ENCODE data around the gene ELOB. TPM values are rescaled to one million over a fixed set of nuclear protein-coding genes. Genes with fewer than 3 reads are reported as not detected.

The ELOB gene
- total and polyA plus RNA-seq, 4 donors, result 136 to 660 (median 517) TPM

DNA sequence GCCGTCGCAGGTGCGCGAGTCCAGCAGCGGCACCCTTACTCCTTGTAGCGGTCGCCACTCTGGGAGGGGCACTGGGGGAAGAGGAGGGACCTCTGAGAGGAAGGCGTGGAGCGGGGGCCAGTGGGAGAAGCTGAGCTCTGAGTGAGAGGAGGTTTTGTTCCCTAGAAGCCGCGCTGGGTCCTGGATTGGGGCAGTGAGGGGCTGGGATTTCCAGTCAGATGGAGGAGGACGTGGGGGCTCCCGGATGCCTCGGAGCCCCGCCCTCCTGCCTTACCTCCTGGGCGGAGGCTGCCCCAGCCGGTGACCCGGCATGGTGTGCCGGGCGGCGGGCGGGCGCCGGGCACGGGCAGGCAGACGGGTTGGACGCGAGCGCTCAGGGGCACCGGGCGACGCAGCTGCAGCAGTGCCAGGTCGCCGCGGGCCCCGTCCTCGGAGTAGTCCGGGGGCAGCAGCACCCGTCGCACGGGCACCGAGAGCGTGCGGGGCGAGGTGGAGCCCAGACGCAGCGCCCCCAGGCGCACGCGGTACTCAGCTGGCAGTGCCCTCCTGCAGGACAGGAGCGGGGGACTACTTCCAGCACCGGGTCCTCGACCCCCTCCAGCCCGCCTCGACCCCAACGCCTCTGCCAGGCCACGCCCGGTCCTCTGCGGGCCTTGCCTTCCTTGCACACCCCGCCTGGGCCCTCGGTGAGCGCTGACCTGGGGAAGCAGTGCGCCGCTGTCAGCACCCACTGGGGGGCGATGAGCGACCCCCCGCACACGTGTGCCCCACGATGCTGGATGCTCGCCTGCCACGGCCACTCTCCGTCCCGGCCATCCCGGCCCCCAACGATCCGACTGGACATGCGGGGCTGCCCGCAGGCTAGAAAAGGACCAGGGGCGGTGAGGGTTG lies 8.3 kb upstream of the ELOB start:
- Histone ChIP-seq H3K27me3 (ENCODE audit: control insufficient read depth, insufficient read depth, low read length) (peaks cover 35% of the 10 kb centered on the region), H3K36me3 (ENCODE audit: control insufficient read depth, insufficient read depth, low read length) (no peaks in the 10 kb centered on the region), H3K9me3 (ENCODE audit: control insufficient read depth, insufficient read depth, low read length) (no peaks in the 10 kb centered on the region), H3K4me1 (ENCODE audit: control insufficient read depth, insufficient read depth, low read length) (peaks cover 18% of the 10 kb centered on the region), H3K27ac (ENCODE audit: low read depth, low read length) (no peak overlapping the region), H3K4me3 (ENCODE audit: low read depth, low read length) (no peak overlapping the region)
- 18% methylated on average over 79 of the region's 79 CpGs for WGBS (ENCODE audit: insufficient coverage)
- DNase-seq (ENCODE audit: low read depth in 4 of 6, low spot score in 6 of 6), result no peak

- no peak overlapping the region for H3K4me3 ChIP-seq (ENCODE audit: low read depth, low read length)
- H3K36me3 ChIP-seq (ENCODE audit: control insufficient read depth, insufficient read depth, low read length), result no peaks in the 10 kb centered on the region
- no peak overlapping the region for H3K27ac ChIP-seq (ENCODE audit: low read depth, low read length)
- no peaks in the 10 kb centered on the region for H3K9me3 ChIP-seq (ENCODE audit: control insufficient read depth, insufficient read depth, low read length)
- H3K27me3 ChIP-seq (ENCODE audit: control insufficient read depth, insufficient read depth, low read length), result peaks cover 33% of the 10 kb centered on the region
- peaks cover 18% of the 10 kb centered on the region for H3K4me1 ChIP-seq (ENCODE audit: control insufficient read depth, insufficient read depth, low read length)
- no peak for DNase-seq (ENCODE audit: low read depth in 4 of 6, low spot score in 6 of 6)
- WGBS (ENCODE audit: insufficient coverage), result 52% methylated on average over 15 of the region's 15 CpGs
Measured at GRCh38 chr16:2784358-2785100, 7.4 kb upstream of the ELOB start.

- DNase-seq (ENCODE audit: low read depth in 4 of 6, low spot score in 6 of 6), result no peak
- 84% methylated on average over 11 of the region's 15 CpGs for WGBS (ENCODE audit: insufficient coverage)
- no peak overlapping the region for H3K27ac ChIP-seq (ENCODE audit: low read depth, low read length)
- H3K27me3 ChIP-seq (ENCODE audit: control insufficient read depth, insufficient read depth, low read length), result peaks cover 33% of the 10 kb centered on the region
- H3K9me3 ChIP-seq (ENCODE audit: control insufficient read depth, insufficient read depth, low read length), result no peaks in the 10 kb centered on the region
- H3K4me1 ChIP-seq (ENCODE audit: control insufficient read depth, insufficient read depth, low read length), result peaks cover 25% of the 10 kb centered on the region
- no peak overlapping the region for H3K4me3 ChIP-seq (ENCODE audit: low read depth, low read length)
- H3K36me3 ChIP-seq (ENCODE audit: control insufficient read depth, insufficient read depth, low read length), result no peaks in the 10 kb centered on the region
Measured at GRCh38 chr16:2783581-2784357, 6.7 kb upstream of the ELOB start.

GRCh38 chr16:2782583-2783351 lies 5.7 kb upstream of the ELOB start:
- WGBS (ENCODE audit: insufficient coverage), result 82% methylated on average over 18 of the region's 20 CpGs
- H3K4me1 ChIP-seq (ENCODE audit: control insufficient read depth, insufficient read depth, low read length), result peaks cover 33% of the 10 kb centered on the region
- no peak for DNase-seq (ENCODE audit: low read depth in 4 of 6, low spot score in 6 of 6)
- no peak overlapping the region for H3K4me3 ChIP-seq (ENCODE audit: low read depth, low read length)
- H3K27me3 ChIP-seq (ENCODE audit: control insufficient read depth, insufficient read depth, low read length), result peaks cover 31% of the 10 kb centered on the region
- H3K9me3 ChIP-seq (ENCODE audit: control insufficient read depth, insufficient read depth, low read length), result no peaks in the 10 kb centered on the region
- no peak overlapping the region for H3K27ac ChIP-seq (ENCODE audit: low read depth, low read length)
- no peaks in the 10 kb centered on the region for H3K36me3 ChIP-seq (ENCODE audit: control insufficient read depth, insufficient read depth, low read length)

DNA sequence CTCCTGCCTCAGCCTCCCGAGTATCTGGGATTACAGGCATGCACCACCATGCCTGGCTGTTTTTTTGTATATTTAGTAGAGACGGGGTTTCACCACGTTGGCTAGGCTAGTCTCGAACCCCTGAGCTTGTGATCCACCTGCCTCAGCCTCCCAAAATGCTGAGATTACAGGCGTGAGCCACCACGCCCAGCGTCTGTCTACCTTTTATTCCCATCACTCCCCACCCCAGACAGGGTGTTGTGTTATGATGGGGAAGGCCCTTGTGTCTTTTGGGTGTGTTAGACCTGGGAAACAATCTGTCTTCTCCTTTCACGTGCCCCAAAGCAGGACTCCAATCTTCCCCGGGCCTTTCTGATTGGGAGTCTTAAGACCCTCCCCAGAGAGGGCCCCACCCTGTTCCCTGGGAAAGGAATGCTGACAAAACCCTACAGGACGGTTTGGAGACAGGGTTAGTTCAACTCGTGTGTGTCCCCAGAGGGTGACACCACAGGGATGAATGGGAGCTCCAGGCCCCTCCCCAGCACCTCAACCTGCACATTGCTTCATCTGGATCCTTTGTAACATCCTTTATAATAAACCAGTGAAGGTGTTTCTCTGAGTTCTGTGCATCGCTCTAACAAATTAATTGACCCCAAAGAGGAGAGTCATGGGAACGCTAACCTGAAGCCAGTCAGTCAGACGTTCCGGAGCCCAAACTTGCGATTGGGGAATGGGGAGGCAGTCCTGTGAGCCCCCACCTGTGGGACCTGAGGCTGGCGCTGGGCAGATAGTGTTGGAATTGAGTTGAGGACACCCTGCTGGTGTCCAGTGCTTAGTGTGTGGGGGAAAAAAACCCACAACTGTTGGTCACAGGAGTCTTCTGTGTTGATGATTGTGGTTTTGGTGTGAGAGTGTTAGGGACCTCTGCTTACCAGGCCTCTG lies 3.2 kb upstream of the ELOB start:
- 56% methylated on average over 10 of the region's 17 CpGs for WGBS (ENCODE audit: insufficient coverage)
- no peak for DNase-seq (ENCODE audit: low read depth in 4 of 6, low spot score in 6 of 6)

DNA sequence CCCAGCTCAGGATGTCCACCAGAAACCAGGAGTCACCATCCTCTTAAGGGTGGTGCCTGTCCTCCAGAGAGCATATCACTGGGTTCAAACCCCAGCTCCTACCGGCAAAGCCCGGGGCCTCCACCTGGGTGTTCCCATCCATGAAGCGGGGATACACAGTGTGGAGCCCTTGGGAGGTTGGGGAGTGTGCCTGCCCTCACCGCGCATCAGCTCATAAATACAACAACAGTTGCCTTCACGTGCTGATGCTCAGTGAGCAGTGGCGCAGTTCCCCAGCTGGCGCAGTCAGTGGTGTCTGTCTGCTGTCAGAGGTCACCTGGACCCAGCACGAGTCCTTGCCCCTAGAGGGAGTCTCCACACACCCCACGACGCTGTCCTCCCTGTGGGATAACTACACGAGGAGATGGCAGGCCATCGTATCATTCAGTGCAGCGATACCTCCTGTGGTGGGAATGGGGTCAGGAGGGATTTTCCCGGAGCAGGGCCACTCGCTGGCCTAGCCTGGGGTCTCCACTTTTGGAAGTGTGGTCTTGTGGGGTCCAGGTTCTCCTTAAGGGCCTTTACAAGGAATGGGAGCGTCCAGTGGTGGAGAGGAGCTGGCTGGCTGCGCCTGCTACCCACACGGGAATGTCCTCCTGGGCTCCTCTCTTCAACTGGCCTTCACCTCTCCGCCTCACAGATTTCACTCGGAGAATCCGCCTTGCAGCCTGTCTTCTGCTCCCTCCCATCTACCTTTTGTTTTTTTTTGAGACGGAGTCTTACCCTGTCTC lies 2.3 kb upstream of the ELOB start:
- Histone ChIP-seq H3K4me3 (ENCODE audit: low read depth, low read length) (no peak overlapping the region), H3K27me3 (ENCODE audit: control insufficient read depth, insufficient read depth, low read length) (peaks cover 7% of the 10 kb centered on the region), H3K4me1 (ENCODE audit: control insufficient read depth, insufficient read depth, low read length) (peaks cover 38% of the 10 kb centered on the region), H3K27ac (ENCODE audit: low read depth, low read length) (no peak overlapping the region), H3K9me3 (ENCODE audit: control insufficient read depth, insufficient read depth, low read length) (no peaks in the 10 kb centered on the region), H3K36me3 (ENCODE audit: control insufficient read depth, insufficient read depth, low read length) (peaks cover 12% of the 10 kb centered on the region)
- no peak for DNase-seq (ENCODE audit: low read depth in 4 of 6, low spot score in 6 of 6)
- 91% methylated on average over 15 of the region's 23 CpGs for WGBS (ENCODE audit: insufficient coverage)

More for the DNA sequence above, 3.2 kb upstream of the ELOB start:
- H3K4me1 ChIP-seq (ENCODE audit: control insufficient read depth, insufficient read depth, low read length), result peaks cover 37% of the 10 kb centered on the region
- H3K4me3 ChIP-seq (ENCODE audit: low read depth, low read length), result no peak overlapping the region
- H3K27me3 ChIP-seq (ENCODE audit: control insufficient read depth, insufficient read depth, low read length), result peaks cover 16% of the 10 kb centered on the region
- H3K36me3 ChIP-seq (ENCODE audit: control insufficient read depth, insufficient read depth, low read length), result peaks cover 4% of the 10 kb centered on the region
- H3K9me3 ChIP-seq (ENCODE audit: control insufficient read depth, insufficient read depth, low read length), result no peaks in the 10 kb centered on the region
- H3K27ac ChIP-seq (ENCODE audit: low read depth, low read length), result no peak overlapping the region

GRCh38 chr16:2778630-2778958 lies 1.5 kb upstream of the ELOB start:
- WGBS (ENCODE audit: insufficient coverage), result 96% methylated on average over 10 of the region's 12 CpGs
- peak overlapping the region; percentile 89 for H3K4me3 ChIP-seq (ENCODE audit: low read depth, low read length)

More at GRCh38 chr16:2778630-2778958, 1.5 kb upstream of the ELOB start:
- H3K4me1 ChIP-seq (ENCODE audit: control insufficient read depth, insufficient read depth, low read length), result peaks cover 45% of the 10 kb centered on the region
- peaks cover 19% of the 10 kb centered on the region for H3K36me3 ChIP-seq (ENCODE audit: control insufficient read depth, insufficient read depth, low read length)
- H3K27me3 ChIP-seq (ENCODE audit: control insufficient read depth, insufficient read depth, low read length), result peaks cover 3% of the 10 kb centered on the region
- no peak for DNase-seq (ENCODE audit: low read depth in 4 of 6, low spot score in 6 of 6)
- H3K27ac ChIP-seq (ENCODE audit: low read depth, low read length), result peak overlapping the region; percentile 98
- no peaks in the 10 kb centered on the region for H3K9me3 ChIP-seq (ENCODE audit: control insufficient read depth, insufficient read depth, low read length)
